CD4-positive, alpha-beta T cell treated with Interleukin-10 for 1 hour (primary cell): ENCODE results near the gene NRG2.

Experiments
- DNase-seq: peaks from one replicate; pipeline ENCODE4 v3.0.0-alpha.2; 2020

NRG2 gene

GRCh38 chr5:139828207-139828895 lies 214.7 kb downstream of the NRG2 start:
- no peak for DNase-seq

GRCh38 chr5:139825690-139826089 lies 217.4 kb downstream of the NRG2 start:
- no peak for DNase-seq

GRCh38 chr5:139823757-139824355 lies 219.2 kb downstream of the NRG2 start:
- DNase-seq, result no peak

- no peak for DNase-seq
Measured at GRCh38 chr5:139822553-139823425, 220.3 kb downstream of the NRG2 start.

- no peak for DNase-seq
Measured at GRCh38 chr5:139821806-139822552, 221.1 kb downstream of the NRG2 start.

- no peak for DNase-seq
Measured at GRCh38 chr5:139820606-139821005, 222.5 kb downstream of the NRG2 start.

- no peak for DNase-seq
Measured at GRCh38 chr5:139820130-139820529, 223.0 kb downstream of the NRG2 start.

- DNase-seq, result no peak
Measured at GRCh38 chr5:139817970-139818369, 225.1 kb downstream of the NRG2 start.

GRCh38 chr5:139817362-139817761 lies 225.7 kb downstream of the NRG2 start:
- no peak for DNase-seq

GRCh38 chr5:139816566-139816965 lies 226.5 kb downstream of the NRG2 start:
- DNase-seq, result no peak

GRCh38 chr5:139814704-139815280 lies 228.3 kb downstream of the NRG2 start:
- no peak for DNase-seq

GRCh38 chr5:139814191-139814601 lies 228.9 kb downstream of the NRG2 start:
- no peak for DNase-seq

GRCh38 chr5:139812836-139813805 lies 230.0 kb downstream of the NRG2 start:
- no peak for DNase-seq

- no peak for DNase-seq
Measured at GRCh38 chr5:139812323-139812722, 230.8 kb downstream of the NRG2 start.

- DNase-seq, result no peak
Measured at GRCh38 chr5:139811274-139811607, 231.9 kb downstream of the NRG2 start.

- DNase-seq, result no peak
Measured at GRCh38 chr5:139810341-139811273, 232.5 kb downstream of the NRG2 start.

GRCh38 chr5:139809331-139809810 lies 233.7 kb downstream of the NRG2 start:
- no peak for DNase-seq

- DNase-seq, result peak; percentile 14
Measured at GRCh38 chr5:139808481-139809330, 234.4 kb downstream of the NRG2 start.

GRCh38 chr5:139807647-139808030 lies 235.5 kb downstream of the NRG2 start:
- no peak for DNase-seq
